Activated T-cell treated with anti-CD3 and anti-CD28 coated beads for 1 hour (primary cell): ENCODE measurements around the gene SLC4A8.
A peak's percentile ranks its signal among the peaks of the same experiment; 100 is the strongest.

Experiments
- DNase-seq: peaks from one replicate; pipeline ENCODE4 v3.0.0-alpha.2; 2020; ENCODE audit warnings: low read depth

SLC4A8 gene

GRCh38 chr12:51424662-51425539 lies at the start of gene SLC4A8:
TSS of gene SLC4A8 (plus strand) at chr12:51424831. CDS start at chr12:51424988, 157 bp downstream.
- peak; percentile 52 for DNase-seq

GRCh38 chr12:51374856-51375255 lies 49.8 kb upstream of the SLC4A8 start:
- DNase-seq: no peak

- no peak for DNase-seq
Measured at GRCh38 chr12:51377099-51377984, 47.3 kb upstream of the SLC4A8 start.

- DNase-seq: no peak
Measured at GRCh38 chr12:51378749-51379148, 45.9 kb upstream of the SLC4A8 start.

GRCh38 chr12:51379571-51379970 lies 45.1 kb upstream of the SLC4A8 start:
- DNase-seq: no peak

- no peak for DNase-seq
Measured at GRCh38 chr12:51381226-51382079, 43.2 kb upstream of the SLC4A8 start.

GRCh38 chr12:51382173-51382572 lies 42.5 kb upstream of the SLC4A8 start:
- no peak for DNase-seq

GRCh38 chr12:51383269-51383905 lies 41.2 kb upstream of the SLC4A8 start:
- no peak for DNase-seq

GRCh38 chr12:51386351-51386750 lies 38.3 kb upstream of the SLC4A8 start:
- DNase-seq: no peak

- DNase-seq: no peak
Measured at GRCh38 chr12:51388069-51388799, 36.4 kb upstream of the SLC4A8 start.

- no peak for DNase-seq
Measured at GRCh38 chr12:51388846-51389245, 35.8 kb upstream of the SLC4A8 start.

GRCh38 chr12:51389302-51389999 lies 35.2 kb upstream of the SLC4A8 start:
- DNase-seq: no peak

GRCh38 chr12:51390457-51390856 lies 34.2 kb upstream of the SLC4A8 start:
- no peak for DNase-seq

GRCh38 chr12:51390891-51391282 lies 33.7 kb upstream of the SLC4A8 start:
- DNase-seq: no peak

- DNase-seq: peak; percentile 65
Measured at GRCh38 chr12:51391283-51392123, 33.1 kb upstream of the SLC4A8 start, which contains the start of gene GALNT6. TSS of gene GALNT6 (minus strand) at chr12:51391406. CDS start at chr12:51379781, 11,625 bp downstream.

- DNase-seq: no peak
Measured at GRCh38 chr12:51392556-51393237, 31.9 kb upstream of the SLC4A8 start.

GRCh38 chr12:51393676-51394545 lies 30.7 kb upstream of the SLC4A8 start:
- DNase-seq: peak; percentile 42
